Measurements from ENCODE around the gene ERCC3.

The ERCC3 gene

DNA sequence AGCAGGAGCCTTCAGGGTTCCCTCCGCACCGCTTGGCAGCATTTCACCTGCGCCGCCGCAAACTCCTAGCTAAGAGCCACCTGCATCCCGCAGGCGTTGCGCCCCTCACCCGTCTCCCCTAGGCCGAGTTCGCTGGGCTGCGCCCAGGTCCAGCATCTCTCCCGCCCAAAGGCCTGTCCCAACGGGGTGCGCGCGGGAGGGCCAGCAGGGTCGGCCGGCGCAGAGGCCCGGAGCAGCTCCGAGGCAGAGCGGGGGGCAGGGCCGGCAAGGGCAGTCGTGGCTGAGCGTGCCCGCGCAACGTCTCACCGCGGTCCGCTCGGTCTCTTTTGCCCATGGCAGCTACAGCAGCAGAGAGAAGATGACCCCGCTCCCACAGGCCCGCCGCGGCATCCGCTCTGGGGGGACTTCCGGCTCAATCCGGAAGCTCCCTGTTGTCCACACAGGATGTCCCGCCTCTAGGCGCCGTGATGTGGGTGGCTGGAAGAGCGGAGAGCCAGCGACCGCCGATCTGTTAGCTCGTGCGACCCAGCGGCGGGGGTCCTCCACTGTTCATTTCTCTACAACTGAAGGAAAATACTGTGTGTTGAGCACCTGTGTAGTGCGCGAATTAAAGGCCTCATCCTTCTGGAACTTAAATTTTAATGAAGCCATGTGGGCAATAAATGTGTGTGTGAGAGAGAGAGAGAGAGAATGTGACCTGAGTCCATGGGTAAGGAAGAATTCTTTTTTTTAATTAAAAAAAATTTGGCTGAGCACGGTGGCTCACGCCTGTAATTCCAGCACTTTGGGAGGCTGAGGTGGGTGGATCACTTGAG lies at the start of gene ERCC3:
Gene ERCC3, minus strand, starts transcription at position 397 of the 815 bp plus-strand sequence. Its CDS starts 63 bp downstream, at position 334.
- DNase-seq (ENCODE audit: low read depth, low spot score), result peak; percentile 33

DNA sequence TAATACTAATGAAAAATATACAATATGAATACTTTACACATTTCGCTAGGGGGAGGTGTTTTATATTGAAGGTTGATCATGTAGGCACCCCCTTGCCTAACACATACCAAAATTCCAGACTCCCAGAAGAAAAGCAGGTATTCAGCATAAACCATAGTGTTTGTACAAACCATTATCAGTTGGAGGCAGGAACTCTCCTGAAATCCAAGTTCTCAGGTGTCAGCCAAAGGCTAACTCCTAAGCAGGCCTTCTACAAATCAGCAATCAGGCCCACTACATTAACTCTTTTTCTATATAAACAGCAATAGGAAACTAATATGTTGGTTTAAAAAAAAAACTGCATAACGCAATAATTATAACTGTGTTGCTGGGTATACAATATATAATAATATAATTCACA lies 49.3 kb upstream of the ERCC3 start:
- no peak for DNase-seq (ENCODE audit: low read depth, low spot score)

DNA sequence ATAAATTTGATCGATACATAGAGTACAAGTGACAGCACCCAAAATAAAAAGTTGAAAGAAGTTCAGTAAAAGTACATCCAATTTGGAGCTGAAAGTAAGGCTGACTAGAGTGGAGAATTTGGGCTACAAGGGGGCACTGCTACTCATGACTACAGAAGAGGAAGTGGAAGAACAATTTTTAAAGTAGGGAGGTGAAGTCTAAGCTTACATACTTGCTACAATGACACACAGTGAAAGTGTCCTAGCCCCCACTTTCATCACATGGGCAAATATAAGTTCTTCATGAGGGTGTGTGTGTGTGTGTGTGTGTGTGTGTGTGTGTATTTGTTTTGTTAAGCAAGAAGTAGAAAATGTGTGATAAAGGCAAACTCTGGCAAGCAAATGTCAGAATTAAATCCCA lies 48.2 kb upstream of the ERCC3 start:
- no peak for DNase-seq (ENCODE audit: low read depth, low spot score)

DNA sequence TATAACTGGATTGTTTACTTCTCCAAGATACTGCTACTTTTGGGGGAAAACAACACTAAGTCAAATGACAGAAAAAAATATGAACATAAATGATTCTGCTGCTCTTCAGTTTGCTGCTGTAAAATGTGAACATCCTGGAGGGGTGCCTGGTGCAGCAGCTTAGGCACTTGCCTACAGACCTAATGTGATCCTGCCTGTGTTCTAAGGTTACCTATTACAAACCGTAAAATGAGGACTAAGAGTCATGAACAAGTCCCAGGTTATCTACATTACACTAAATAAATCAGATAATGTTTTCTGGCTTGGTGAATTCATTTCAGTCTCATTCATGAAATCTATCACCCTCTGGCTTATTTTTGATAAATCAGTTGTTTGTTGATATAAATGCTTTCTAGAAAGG lies 38.4 kb upstream of the ERCC3 start:
- no peak for DNase-seq (ENCODE audit: low read depth, low spot score)

- DNase-seq (ENCODE audit: low read depth, low spot score), result no peak
Measured at GRCh38 chr2:127330753-127331152, 36.8 kb upstream of the ERCC3 start.

DNA sequence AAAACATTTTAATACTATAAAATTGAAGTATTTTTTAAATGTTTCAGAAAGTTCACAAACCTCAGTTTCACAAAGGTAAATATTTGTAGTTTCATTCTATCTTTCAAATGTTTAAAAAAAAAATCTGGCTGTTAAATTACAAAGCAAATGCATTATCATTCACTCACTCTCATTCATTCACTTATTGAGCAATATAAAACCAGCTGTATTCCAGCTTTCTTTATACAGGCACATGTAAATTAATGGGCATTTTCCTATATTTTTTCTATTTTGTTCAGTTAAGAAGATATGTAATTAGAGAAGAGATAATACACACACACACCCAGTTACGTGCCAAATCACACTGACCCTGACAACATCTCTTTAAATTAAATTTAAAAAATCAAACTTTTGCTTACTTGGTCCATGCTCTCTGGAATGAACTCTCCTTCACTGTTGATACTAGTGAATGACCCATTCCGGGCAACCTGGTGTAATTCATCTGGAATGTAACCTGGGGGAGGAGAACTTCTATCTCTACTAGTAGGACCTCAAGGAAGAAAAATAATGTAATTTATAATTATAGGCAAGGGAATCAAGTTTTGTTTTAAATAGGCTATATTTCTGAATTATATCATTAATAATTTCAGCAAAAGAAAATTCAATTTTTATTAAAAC lies 32.5 kb upstream of the ERCC3 start:
- DNase-seq (ENCODE audit: low read depth, low spot score), result no peak

DNA sequence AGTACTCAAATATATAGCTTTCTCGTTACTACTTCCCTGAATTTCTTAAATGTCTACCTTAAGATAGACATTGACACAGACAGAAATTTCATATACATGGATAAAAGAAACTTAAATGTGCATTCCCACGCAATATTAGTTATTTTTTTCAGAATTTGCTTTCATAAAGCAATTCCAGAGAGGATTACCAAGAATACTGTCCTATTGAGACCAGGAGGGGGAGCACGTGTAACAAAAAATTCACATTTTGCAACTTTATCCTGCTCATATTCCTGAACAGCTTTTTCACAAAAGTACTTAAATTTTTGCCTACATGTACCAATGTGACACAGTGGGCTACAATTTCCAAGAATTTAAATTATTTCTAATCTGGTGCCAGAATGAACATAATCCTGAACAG lies 30.7 kb upstream of the ERCC3 start:
- peak; percentile 18 for DNase-seq (ENCODE audit: low read depth, low spot score)

DNA sequence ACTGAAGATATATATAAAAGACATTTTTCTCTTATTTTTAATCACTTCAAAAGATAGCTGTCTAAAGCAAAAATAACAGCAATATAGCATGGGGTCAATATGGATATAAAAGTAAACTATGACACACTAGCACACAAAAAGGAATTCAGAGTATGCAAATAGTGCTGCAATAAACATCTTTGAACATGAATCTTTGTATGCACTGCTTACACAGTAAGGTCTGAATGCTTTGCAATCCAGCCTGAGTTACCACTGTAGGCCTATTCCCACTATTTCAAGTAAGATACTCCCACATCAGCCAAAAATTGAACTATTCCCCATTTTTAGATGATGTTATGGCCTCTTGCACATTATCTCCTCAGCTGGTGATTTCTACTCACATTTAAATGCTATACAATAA lies 27.4 kb upstream of the ERCC3 start:
- DNase-seq (ENCODE audit: low read depth, low spot score), result no peak

DNA sequence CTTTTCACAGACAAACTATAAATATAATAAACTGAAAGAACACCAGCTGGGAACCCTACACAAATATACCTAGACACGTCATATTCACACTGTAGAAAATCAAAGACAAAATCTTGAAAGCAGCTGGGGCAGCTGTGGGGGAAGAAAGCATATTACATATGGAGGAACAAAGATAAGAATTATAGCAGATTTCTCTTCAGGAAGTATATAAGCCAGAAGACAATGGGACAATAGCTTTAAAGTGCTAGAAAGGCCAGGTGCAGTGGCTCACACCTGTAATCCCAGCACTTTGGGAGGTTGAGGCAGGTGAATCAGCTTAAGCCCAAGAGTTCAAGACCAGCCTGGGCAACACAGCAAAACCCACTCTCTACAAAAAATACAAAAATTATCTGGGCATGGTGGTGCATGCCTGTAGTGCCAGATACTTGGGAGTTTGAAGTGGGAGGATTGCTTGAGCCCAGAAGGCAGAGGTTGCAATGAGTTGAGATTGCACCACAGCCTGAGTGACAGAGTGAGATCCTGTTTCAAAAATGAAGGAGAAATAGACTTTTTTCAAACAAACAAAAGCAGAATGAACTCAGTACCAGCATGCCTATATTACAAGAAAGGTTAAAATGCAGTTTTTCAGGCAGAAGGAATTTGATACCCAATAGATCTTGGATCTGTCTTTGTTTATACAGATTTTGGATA lies 26.8 kb upstream of the ERCC3 start:
- no peak for DNase-seq (ENCODE audit: low read depth, low spot score)

DNA sequence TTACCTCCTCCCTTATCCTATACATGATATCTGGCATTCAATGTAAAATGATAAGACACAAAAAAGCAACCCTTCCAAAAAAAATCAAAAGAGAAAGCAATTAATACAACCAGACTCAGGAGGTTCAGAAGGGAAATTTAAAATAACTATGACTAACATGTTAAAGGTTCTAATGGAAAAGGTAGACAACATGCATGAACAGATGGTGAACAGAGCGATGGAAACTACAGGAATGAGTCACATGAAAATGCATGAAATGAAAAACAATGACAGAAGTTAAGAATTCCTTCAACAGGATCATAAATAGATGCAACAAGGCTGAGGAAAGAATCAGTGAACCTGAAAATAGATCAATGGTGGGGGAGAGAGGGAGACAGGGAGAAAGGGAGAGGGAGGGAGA lies 26.1 kb upstream of the ERCC3 start:
- no peak for DNase-seq (ENCODE audit: low read depth, low spot score)

DNA sequence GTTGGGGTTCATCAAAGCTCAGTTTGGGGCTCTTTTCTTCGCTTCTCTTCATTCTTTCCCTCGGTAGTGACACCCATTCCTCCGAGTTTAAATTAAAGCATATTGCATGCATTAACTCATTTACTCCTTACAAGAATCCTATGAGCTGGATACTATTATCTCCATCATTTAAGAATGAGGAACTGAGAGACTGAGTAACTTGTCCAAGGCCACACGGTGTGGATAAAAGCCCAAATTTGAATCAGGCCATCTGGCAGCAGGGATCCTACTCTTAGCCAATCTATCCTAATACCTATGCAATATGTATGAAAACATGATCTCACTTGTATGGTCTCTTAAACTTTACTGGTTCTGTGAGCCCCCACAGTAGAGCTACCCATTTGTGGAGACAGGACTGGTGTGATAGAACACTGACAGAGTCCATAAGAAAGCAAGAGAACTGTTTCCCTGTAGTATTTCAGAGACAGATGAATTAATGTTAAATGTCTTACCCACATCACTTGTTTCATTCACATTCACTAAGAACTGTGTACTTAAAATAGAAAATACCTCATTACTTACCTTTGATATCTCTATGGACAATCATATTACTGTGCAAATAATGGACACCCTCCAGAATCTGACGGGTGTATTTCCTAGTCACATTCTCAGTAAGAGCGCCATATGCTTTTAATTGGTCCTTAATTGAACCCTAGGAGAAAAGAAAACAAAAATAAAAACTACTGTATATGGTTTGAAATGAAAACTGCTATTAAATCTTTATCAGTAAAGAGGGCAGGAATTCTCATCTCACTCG lies 20.4 kb upstream of the ERCC3 start:
- DNase-seq (ENCODE audit: low read depth, low spot score), result no peak

DNA sequence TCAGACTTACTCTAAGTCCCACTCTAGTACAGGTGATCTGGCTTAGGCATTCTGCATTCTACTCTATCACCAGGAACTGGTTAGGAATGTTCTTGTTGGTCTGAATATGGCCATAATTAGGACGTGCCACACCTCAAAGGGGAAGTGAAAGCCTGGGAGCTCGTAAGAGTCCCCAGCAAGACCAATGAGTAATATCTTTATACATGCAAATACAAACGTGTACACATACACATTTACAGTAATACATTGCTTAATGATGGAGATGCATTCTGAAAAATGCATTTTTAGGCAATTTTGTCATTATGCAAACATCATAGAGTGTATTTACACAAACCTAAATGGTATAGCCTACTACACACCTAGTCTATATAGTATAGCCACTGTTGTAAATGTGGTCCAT lies 19.5 kb upstream of the ERCC3 start:
- no peak for DNase-seq (ENCODE audit: low read depth, low spot score)

GRCh38 chr2:127310980-127311379 lies 17.0 kb upstream of the ERCC3 start:
- DNase-seq (ENCODE audit: low read depth, low spot score), result no peak

DNA sequence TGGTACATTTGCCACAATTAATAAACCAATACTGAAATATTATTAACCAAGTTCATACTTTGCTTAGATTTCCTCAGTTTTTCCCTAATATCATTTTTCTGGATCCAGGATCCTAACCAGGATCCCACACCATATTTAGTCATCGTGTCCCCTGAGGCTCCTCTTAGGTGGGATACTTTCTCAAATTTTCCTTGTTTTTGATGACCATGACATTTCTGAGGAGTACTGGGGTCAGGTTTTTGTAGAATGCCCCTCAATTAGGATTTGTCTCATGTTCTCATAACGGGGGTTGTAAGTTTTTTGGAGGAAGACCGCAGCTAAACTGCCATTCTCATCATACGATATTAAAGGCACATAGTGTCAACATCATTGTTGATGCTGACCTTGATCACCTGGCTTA lies 15.5 kb upstream of the ERCC3 start:
- no peak for DNase-seq (ENCODE audit: low read depth, low spot score)

- DNase-seq (ENCODE audit: low read depth, low spot score), result no peak
Measured at GRCh38 chr2:127308586-127309138, 14.7 kb upstream of the ERCC3 start.

- no peak for DNase-seq (ENCODE audit: low read depth, low spot score)
Measured at GRCh38 chr2:127305990-127306585, 12.1 kb upstream of the ERCC3 start.

GRCh38 chr2:127302168-127302567 lies 8.2 kb upstream of the ERCC3 start:
- no peak for DNase-seq (ENCODE audit: low read depth, low spot score)

DNA sequence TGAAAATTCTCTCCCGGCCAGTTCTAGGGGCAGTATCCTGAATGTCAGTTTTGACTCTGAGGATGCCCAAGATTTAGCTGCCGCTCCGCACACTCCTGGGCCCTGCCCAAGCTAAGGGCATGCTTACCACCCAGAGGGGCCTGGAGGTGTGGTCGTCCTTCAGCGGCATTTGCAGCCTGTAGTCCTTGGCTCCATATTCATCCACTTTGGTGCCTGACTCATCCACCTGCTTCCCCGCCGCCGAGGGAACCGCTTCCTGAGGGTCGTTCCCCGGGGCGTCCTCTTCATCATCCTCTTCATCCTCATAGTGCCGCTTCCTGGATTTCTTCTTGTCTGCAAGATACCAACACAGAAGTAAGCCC lies 577 bp downstream of the ERCC3 start:
- no peak for DNase-seq (ENCODE audit: low read depth, low spot score)

DNA sequence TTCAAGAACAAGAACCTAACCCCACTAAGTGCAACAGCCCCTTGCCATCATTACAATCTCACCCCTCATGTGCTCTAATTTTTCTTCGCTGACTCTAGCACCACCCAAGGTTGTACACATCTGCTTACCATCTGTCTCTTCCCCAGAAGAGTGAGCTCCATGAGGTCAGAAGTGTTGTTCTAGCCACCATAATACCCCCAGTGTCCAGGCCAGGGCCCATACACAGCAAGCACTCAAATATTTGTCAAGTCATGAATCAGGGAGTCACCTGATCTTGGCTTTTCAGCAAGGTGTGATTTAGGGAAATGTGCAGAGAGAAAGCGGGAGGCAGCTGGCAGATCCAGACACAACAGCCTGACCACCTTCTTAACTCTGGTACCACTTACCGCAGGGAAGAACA lies 5.7 kb downstream of the ERCC3 start:
- no peak for DNase-seq (ENCODE audit: low read depth, low spot score)

GRCh38 chr2:127283275-127283674 lies 10.7 kb downstream of the ERCC3 start:
- DNase-seq (ENCODE audit: low read depth, low spot score), result no peak

- no peak for DNase-seq (ENCODE audit: low read depth, low spot score)
Measured at GRCh38 chr2:127280693-127281092, 13.3 kb downstream of the ERCC3 start.
